Measurements from ENCODE around the gene NBEA. TPM values are rescaled to one million over a fixed set of nuclear protein-coding genes. Genes with fewer than 3 reads are reported as not detected.

NBEA gene
- total RNA-seq, 1 donor from 2014 or later = 12.0 TPM

- intact Hi-C loops (cut with DNase I) = no loop called here
These were observed 661.7 kb downstream of the NBEA start for GRCh38 chr13:35603593-35604285.

GRCh38 chr13:35614666-35615065 is 672.6 kb downstream of the NBEA start:
- TF ChIP-seq POLR2A (IDR thresholded peaks at IDR 0.05) (no peak), CTCF (IDR thresholded peaks at IDR 0.05) (no peak), POLR2AphosphoS5 (IDR thresholded peaks at IDR 0.05; ENCODE audit: insufficient read depth in 1 of 2, low read depth in 1 of 2) (no peak)
- no peaks in the 10 kb centered on the region for H3K36me3 ChIP-seq
- H3K27ac ChIP-seq = no peak overlapping the region
- H3K4me1 ChIP-seq = no peaks in the 10 kb centered on the region
- no peak overlapping the region for H3K4me3 ChIP-seq
- H3K27me3 ChIP-seq = no peaks in the 10 kb centered on the region
- DNase-seq (ENCODE audit: extremely low spot score in 2 of 2) = no peak
- H3K9me3 ChIP-seq = no peaks in the 10 kb centered on the region
- intact Hi-C loops (cut with DNase I) = no loop called here

More at GRCh38 chr13:35603593-35604285, 661.7 kb downstream of the NBEA start:
- H3K4me1 ChIP-seq = peaks cover 10% of the 10 kb centered on the region
- TF ChIP-seq POLR2AphosphoS5 (IDR thresholded peaks at IDR 0.05; ENCODE audit: insufficient read depth in 1 of 2, low read depth in 1 of 2) (no peak), POLR2A (IDR thresholded peaks at IDR 0.05) (no peak), CTCF (IDR thresholded peaks at IDR 0.05) (no peak)
- H3K4me3 ChIP-seq = no peak overlapping the region
- no peaks in the 10 kb centered on the region for H3K27me3 ChIP-seq
- no peak for DNase-seq (ENCODE audit: extremely low spot score in 2 of 2)
- H3K36me3 ChIP-seq = no peaks in the 10 kb centered on the region
- H3K27ac ChIP-seq = no peak overlapping the region
- no peaks in the 10 kb centered on the region for H3K9me3 ChIP-seq

GRCh38 chr13:35617420-35617819 is 675.4 kb downstream of the NBEA start:
- TF ChIP-seq POLR2A (IDR thresholded peaks at IDR 0.05) = no peak
- no peak for TF ChIP-seq CTCF (IDR thresholded peaks at IDR 0.05)
- no peak for TF ChIP-seq POLR2AphosphoS5 (IDR thresholded peaks at IDR 0.05; ENCODE audit: insufficient read depth in 1 of 2, low read depth in 1 of 2)
- Histone ChIP-seq H3K9me3 (no peaks in the 10 kb centered on the region), H3K36me3 (no peaks in the 10 kb centered on the region), H3K27ac (no peak overlapping the region), H3K27me3 (no peaks in the 10 kb centered on the region), H3K4me1 (no peaks in the 10 kb centered on the region), H3K4me3 (no peak overlapping the region)
- intact Hi-C loops (cut with DNase I) = no loop called here
- no peak for DNase-seq (ENCODE audit: extremely low spot score in 2 of 2)

DNA sequence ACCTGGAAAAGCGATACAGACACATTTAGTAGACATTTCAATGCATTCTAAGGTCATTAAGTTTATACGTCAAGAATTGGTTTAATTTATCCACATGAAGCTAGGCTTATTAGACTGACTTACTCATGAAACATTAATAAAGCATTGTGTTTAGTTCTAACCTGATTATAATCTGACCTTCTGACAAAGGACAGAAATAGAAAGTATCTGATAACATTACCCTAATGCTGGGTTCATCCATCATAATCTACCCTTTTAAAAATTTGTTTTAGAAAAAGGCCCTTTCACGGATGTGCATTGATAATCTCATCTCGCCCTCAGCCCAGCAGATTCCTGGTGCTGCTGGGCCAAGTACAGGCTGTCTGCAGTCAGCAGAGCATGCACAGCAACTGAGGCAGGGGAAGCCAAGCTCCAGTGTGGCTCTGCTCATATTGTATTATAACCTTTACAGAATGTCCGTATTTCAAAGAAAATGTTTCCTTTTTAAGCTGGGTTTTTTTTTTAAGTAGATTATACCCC is 676.6 kb downstream of the NBEA start:
- TF ChIP-seq CTCF (IDR thresholded peaks at IDR 0.05) = no peak
- no peak for TF ChIP-seq POLR2A (IDR thresholded peaks at IDR 0.05)
- no peak for TF ChIP-seq POLR2AphosphoS5 (IDR thresholded peaks at IDR 0.05; ENCODE audit: insufficient read depth in 1 of 2, low read depth in 1 of 2)
- no peak for DNase-seq (ENCODE audit: extremely low spot score in 2 of 2)

DNA sequence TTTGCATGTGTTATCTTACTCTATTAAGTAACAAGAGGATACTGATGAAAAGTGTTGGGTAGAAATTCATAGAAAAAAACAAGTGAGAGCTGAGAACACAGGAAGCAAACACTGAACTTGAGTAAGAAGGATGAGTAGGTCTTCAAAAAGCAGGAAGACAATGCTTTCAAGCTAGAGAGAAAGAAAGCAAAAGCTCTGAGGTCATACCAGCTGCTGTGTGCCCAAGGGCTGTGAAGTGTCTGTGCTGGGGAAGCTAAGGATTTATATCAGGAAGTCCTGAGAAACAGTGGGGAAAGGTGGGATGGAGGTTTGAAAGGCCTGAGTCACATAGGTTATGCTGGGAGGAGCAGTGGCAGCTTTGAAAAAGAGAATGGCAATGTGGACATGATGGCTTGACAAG is 679.9 kb downstream of the NBEA start:
- DNase-seq (ENCODE audit: extremely low spot score in 2 of 2) = no peak
- Histone ChIP-seq H3K9me3 (no peaks in the 10 kb centered on the region), H3K36me3 (no peaks in the 10 kb centered on the region), H3K4me1 (no peaks in the 10 kb centered on the region), H3K4me3 (no peak overlapping the region), H3K27ac (no peak overlapping the region), H3K27me3 (no peaks in the 10 kb centered on the region)
- intact Hi-C loops (cut with DNase I) = no loop called here
- TF ChIP-seq CTCF (IDR thresholded peaks at IDR 0.05) (no peak), POLR2A (IDR thresholded peaks at IDR 0.05) (no peak), POLR2AphosphoS5 (IDR thresholded peaks at IDR 0.05; ENCODE audit: insufficient read depth in 1 of 2, low read depth in 1 of 2) (no peak)

More for the DNA sequence above, 676.6 kb downstream of the NBEA start:
- Histone ChIP-seq H3K9me3 (no peaks in the 10 kb centered on the region), H3K27ac (no peak overlapping the region), H3K4me1 (no peaks in the 10 kb centered on the region), H3K36me3 (no peaks in the 10 kb centered on the region), H3K27me3 (no peaks in the 10 kb centered on the region), H3K4me3 (no peak overlapping the region)
- intact Hi-C loops (cut with DNase I) = no loop called here

Measured in vagina (tissue), 2 donors.